ENCODE results near the gene STAT3. TPM values are rescaled to one million over a fixed set of nuclear protein-coding genes. Genes with fewer than 3 reads are reported as not detected.

The STAT3 gene
- total RNA-seq, 1 experiment from 2014 or later, result 74.6 TPM

- H3K27ac ChIP-seq, result no peak overlapping the region
- H3K9me2 ChIP-seq (ENCODE audit: insufficient read depth), result no peaks in the 10 kb centered on the region
- peaks cover 40% of the 10 kb centered on the region for H3K4me1 ChIP-seq (replicated peaks; ENCODE audit: insufficient read depth)
- BruUV-seq (replicated peaks), result no TSS peak
- DNase-seq, result no peak
- POLR2A ChIA-PET (ENCODE audit: unreplicated experiment), result interaction anchor here (0.5 to 0.6 kb wide), 2 partner anchors 8 to 27 kb away, joined by 6 to 10 read pairs; partner anchors contain the start of genes CAVIN1 and STAT3
- no peaks in the 10 kb centered on the region for H3K27me3 ChIP-seq (ENCODE audit: insufficient read depth, low read depth)
- H3K4me3 ChIP-seq, result no peak overlapping the region
- H4K20me1 ChIP-seq (ENCODE audit: insufficient read depth), result no peaks in the 10 kb centered on the region
- CTCF ChIA-PET, result no interaction called here
- H2AFZ ChIP-seq, result no peak overlapping the region
- H3K79me2 ChIP-seq (ENCODE audit: low read depth), result peaks cover 62% of the 10 kb centered on the region
- TF ChIP-seq EZH2 (IDR thresholded peaks at IDR 0.05; ENCODE audit: low read depth), result no peak
- TF ChIP-seq CTCF (conservative IDR thresholded peaks at IDR 0.05), result no peak
- no peak overlapping the region for H3K4me2 ChIP-seq
- H3K9me3 ChIP-seq (ENCODE audit: insufficient read depth, low read depth), result no peaks in the 10 kb centered on the region
- intact Hi-C loops (cut with micrococcal nuclease; ENCODE audit: unreplicated experiment), result no loop called here
- H3F3A ChIP-seq (ENCODE audit: insufficient read depth, low read depth), result peaks cover 35% of the 10 kb centered on the region
- no peaks in the 10 kb centered on the region for H3K36me3 ChIP-seq (ENCODE audit: low read depth)
Observed at GRCh38 chr17:42414704-42415409, 26.6 kb upstream of the STAT3 start.

GRCh38 chr17:42413464-42414040 is 25.3 kb upstream of the STAT3 start:
- Histone ChIP-seq H3K79me2 (ENCODE audit: low read depth) (peaks cover 57% of the 10 kb centered on the region), H3K9me2 (ENCODE audit: insufficient read depth) (no peaks in the 10 kb centered on the region), H3K27me3 (ENCODE audit: insufficient read depth, low read depth) (no peaks in the 10 kb centered on the region), H3K4me2 (no peak overlapping the region), H3K9me3 (ENCODE audit: insufficient read depth, low read depth) (no peaks in the 10 kb centered on the region), H3K36me3 (ENCODE audit: low read depth) (no peaks in the 10 kb centered on the region), H4K20me1 (ENCODE audit: insufficient read depth) (no peaks in the 10 kb centered on the region), H3K27ac (no peak overlapping the region), H3K4me1 (replicated peaks; ENCODE audit: insufficient read depth) (peaks cover 41% of the 10 kb centered on the region), H2AFZ (no peak overlapping the region), H3K4me3 (no peak overlapping the region), H3F3A (ENCODE audit: insufficient read depth, low read depth) (peaks cover 36% of the 10 kb centered on the region)
- no peak for DNase-seq
- ChIA-PET POLR2A (ENCODE audit: unreplicated experiment) (interaction anchor here (0.5 to 0.6 kb wide), 2 partner anchors 105 to 760 kb away, joined by 3 to 8 read pairs; no protein-coding TSS in a partner anchor), CTCF (interaction anchor here (0.7 kb wide), 1 partner anchor 90 kb away, joined by 6 read pairs; no protein-coding TSS in a partner anchor)
- intact Hi-C loops (cut with micrococcal nuclease; ENCODE audit: unreplicated experiment), result no loop called here
- TF ChIP-seq CTCF (conservative IDR thresholded peaks at IDR 0.05) (no peak), EZH2 (IDR thresholded peaks at IDR 0.05; ENCODE audit: low read depth) (no peak)
- BruUV-seq (replicated peaks), result no TSS peak

- Histone ChIP-seq H3K4me2 (no peak overlapping the region), H3F3A (ENCODE audit: insufficient read depth, low read depth) (peaks cover 48% of the 10 kb centered on the region), H3K4me1 (replicated peaks; ENCODE audit: insufficient read depth) (peaks cover 54% of the 10 kb centered on the region), H3K9me2 (ENCODE audit: insufficient read depth) (no peaks in the 10 kb centered on the region), H2AFZ (no peak overlapping the region), H3K79me2 (ENCODE audit: low read depth) (peaks cover 51% of the 10 kb centered on the region), H3K27me3 (ENCODE audit: insufficient read depth, low read depth) (no peaks in the 10 kb centered on the region), H3K27ac (no peak overlapping the region), H3K36me3 (ENCODE audit: low read depth) (no peaks in the 10 kb centered on the region), H4K20me1 (ENCODE audit: insufficient read depth) (no peaks in the 10 kb centered on the region), H3K9me3 (ENCODE audit: insufficient read depth, low read depth) (no peaks in the 10 kb centered on the region), H3K4me3 (no peak overlapping the region)
- CTCF ChIA-PET, result interaction anchor here (0.7 kb wide), 1 partner anchor 109 kb away, joined by 3 read pairs; no protein-coding TSS in a partner anchor
- DNase-seq, result no peak
- intact Hi-C loops (cut with micrococcal nuclease; ENCODE audit: unreplicated experiment), result no loop called here
- TF ChIP-seq EZH2 (IDR thresholded peaks at IDR 0.05; ENCODE audit: low read depth), result no peak
- BruUV-seq (replicated peaks), result no TSS peak
- POLR2A ChIA-PET (ENCODE audit: unreplicated experiment), result no interaction called here
Observed at GRCh38 chr17:42411905-42412679, 23.9 kb upstream of the STAT3 start.

All from PC-9 (cell line).